Neural crest cell (in vitro differentiated cells): ENCODE results near the gene PLXNA1. TPM values are rescaled to one million over a fixed set of nuclear protein-coding genes. Genes with fewer than 3 reads are reported as not detected.

Experiments
- DNase-seq: peaks from one replicate; pipeline ENCODE4 v3.0.0; 2021; ENCODE audit warnings: low read depth, mixed read lengths, low spot score
- H3K27ac Mint-ChIP-seq: one replicate; pipeline ENCODE4 v1.8.0; 2021; ENCODE audit warnings: mild to moderate bottlenecking, mixed read lengths; ENCODE audit not compliant: unreplicated experiment
- H3K27me3 Mint-ChIP-seq: 2 replicates; pipeline ENCODE4 v1.8.0; 2021; ENCODE audit warnings: low read depth, mild to moderate bottlenecking, mixed read lengths
- H3K36me3 Mint-ChIP-seq: 2 replicates; pipeline ENCODE4 v1.8.0; 2021; ENCODE audit warnings: low read depth, mild to moderate bottlenecking, mixed read lengths
- H3K4me1 Mint-ChIP-seq: 2 replicates; pipeline ENCODE4 v1.8.0; 2021; ENCODE audit warnings: mixed read lengths
- H3K4me3 Mint-ChIP-seq: one replicate; pipeline ENCODE4 v1.8.0; 2021; ENCODE audit warnings: mild to moderate bottlenecking, mixed read lengths
- H3K9me3 Mint-ChIP-seq: 2 replicates; pipeline ENCODE4 v1.8.0; 2021; ENCODE audit warnings: mixed read lengths
- CTCF ChIP-seq: fragments of 200-600 bp; sonication (generic); conservative IDR thresholded peaks from 2 replicates; pipeline ENCODE4 v1.5.0; 2021; ENCODE audit warnings: antibody characterized with exemption, mild to moderate bottlenecking
- total RNA-seq: library from RNA; stranded (reverse); gene quantifications from 2 replicates; pipeline ENCODE4 v1.2.1, GENCODE V29; 2021

Gene PLXNA1
- total RNA-seq, 1 donor from 2014 or later = 94.0 TPM

- H3K36me3 Mint-ChIP-seq = no peaks in the 10 kb centered on the region
- TF ChIP-seq CTCF = no peak
- no peaks in the 10 kb centered on the region for H3K27me3 Mint-ChIP-seq
- H3K9me3 Mint-ChIP-seq = no peaks in the 10 kb centered on the region
- no peak overlapping the region for H3K4me3 Mint-ChIP-seq
- H3K4me1 Mint-ChIP-seq = peaks cover 13% of the 10 kb centered on the region
- no peak for DNase-seq
- no peak overlapping the region for H3K27ac Mint-ChIP-seq
These were observed 21.9 kb downstream of the PLXNA1 start for GRCh38 chr3:127004641-127005397.

- H3K27ac Mint-ChIP-seq = no peak overlapping the region
- no peak overlapping the region for H3K4me3 Mint-ChIP-seq
- peaks cover 13% of the 10 kb centered on the region for H3K4me1 Mint-ChIP-seq
- H3K36me3 Mint-ChIP-seq = no peaks in the 10 kb centered on the region
- H3K27me3 Mint-ChIP-seq = no peaks in the 10 kb centered on the region
- no peak for TF ChIP-seq CTCF
- no peaks in the 10 kb centered on the region for H3K9me3 Mint-ChIP-seq
- DNase-seq = no peak
These were observed 23.1 kb downstream of the PLXNA1 start for GRCh38 chr3:127005864-127006500.

- Mint-ChIP-seq H3K4me1 (peaks cover 13% of the 10 kb centered on the region), H3K27ac (no peak overlapping the region), H3K36me3 (no peaks in the 10 kb centered on the region), H3K27me3 (no peaks in the 10 kb centered on the region), H3K4me3 (no peak overlapping the region), H3K9me3 (no peaks in the 10 kb centered on the region)
- no peak for TF ChIP-seq CTCF
- no peak for DNase-seq
These were observed 24.0 kb downstream of the PLXNA1 start for GRCh38 chr3:127006781-127007436.

GRCh38 chr3:127008236-127008635 lies 25.3 kb downstream of the PLXNA1 start:
- Mint-ChIP-seq H3K36me3 (no peaks in the 10 kb centered on the region), H3K27me3 (no peaks in the 10 kb centered on the region), H3K4me3 (no peak overlapping the region), H3K9me3 (no peaks in the 10 kb centered on the region), H3K27ac (no peak overlapping the region), H3K4me1 (peaks cover 5% of the 10 kb centered on the region)
- no peak for TF ChIP-seq CTCF
- DNase-seq = no peak

- Mint-ChIP-seq H3K9me3 (no peaks in the 10 kb centered on the region), H3K4me1 (no peaks in the 10 kb centered on the region), H3K27ac (peak overlapping the region; percentile 92), H3K4me3 (no peak overlapping the region), H3K27me3 (no peaks in the 10 kb centered on the region), H3K36me3 (no peaks in the 10 kb centered on the region)
- no peak for TF ChIP-seq CTCF
- no peak for DNase-seq
These were observed 26.6 kb downstream of the PLXNA1 start for GRCh38 chr3:127009531-127009930.
